Activated CD4-positive, alpha-beta T cell treated with anti-CD3 and anti-CD28 coated beads for 36 hours (primary cell): ENCODE measurements around the gene CNTNAP2. TPM values are rescaled to one million over a fixed set of nuclear protein-coding genes. Genes with fewer than 3 reads are reported as not detected.

Experiments used
- ATAC-seq: fragments of 200-7000 bp; cut with Tn5 transposase; one replicate; pipeline ENCODE4 v1.10.0; 2021; ENCODE audit warnings: mild to moderate bottlenecking, moderate library complexity
- CTCF ChIA-PET: fragments of 350-600 bp; sonication (Branson Sonifier 250); formaldehyde crosslinking; loops from one replicate; lab custom pipeline; 2021; ENCODE audit warnings: antibody characterized with exemption; lab: Charles Lee
- POLR2A ChIA-PET: fragments of 350-600 bp; sonication (Branson Sonifier 250); formaldehyde crosslinking; loops from one replicate; lab custom pipeline; 2021; ENCODE audit warnings: antibody characterized with exemption, inconsistent platforms; lab: Charles Lee
- DNase-seq: peaks from one replicate; pipeline ENCODE4 v3.0.0-alpha.2; 2020
- H3K27ac Mint-ChIP-seq: one replicate; pipeline ENCODE4 v1.8.0; 2021; ENCODE audit warnings: mixed read lengths
- H3K27me3 Mint-ChIP-seq: one replicate; pipeline ENCODE4 v1.8.0; 2021; ENCODE audit warnings: mixed read lengths
- H3K36me3 Mint-ChIP-seq: one replicate; pipeline ENCODE4 v1.8.0; 2021; ENCODE audit warnings: low read depth, mixed read lengths
- H3K4me1 Mint-ChIP-seq: one replicate; pipeline ENCODE4 v1.8.0; 2021; ENCODE audit warnings: mixed read lengths
- H3K4me3 Mint-ChIP-seq: one replicate; pipeline ENCODE4 v1.8.0; 2021; ENCODE audit warnings: mild to moderate bottlenecking, moderate library complexity, mixed read lengths
- H3K9me3 Mint-ChIP-seq: one replicate; pipeline ENCODE4 v1.8.0; 2021; ENCODE audit warnings: low read depth, mixed read lengths
- intact Hi-C, 2 experiments: fragments of 100-400 bp; cut with DNase I in 1 of 2; cut with micrococcal nuclease in 1 of 2; formaldehyde crosslinking; loops; one replicate each; pipeline versions ENCODE4 v1.14.2 to v1.15.1; 2022 to 2024; cut with DNase I, micrococcal nuclease
- total RNA-seq, 2 experiments: library from RNA; stranded (reverse); gene quantifications; one replicate each; pipeline ENCODE4 v1.2.3, GENCODE V29; 2021

The CNTNAP2 gene
- total RNA-seq, 2 experiments from 2014 or later, result not detected

GRCh38 chr7:148433521-148434180 is 2317.1 kb downstream of the CNTNAP2 start:
- Mint-ChIP-seq H3K27me3 (peaks cover 4% of the 10 kb centered on the region), H3K27ac (no peak overlapping the region), H3K4me1 (no peaks in the 10 kb centered on the region), H3K36me3 (no peaks in the 10 kb centered on the region), H3K4me3 (no peak overlapping the region), H3K9me3 (no peaks in the 10 kb centered on the region)
- ChIA-PET CTCF (no interaction called here), POLR2A (no interaction called here)
- no peak for DNase-seq
- no peak for ATAC-seq
- intact Hi-C loops, result no loop called here

- CTCF ChIA-PET, result no interaction called here
- H3K9me3 Mint-ChIP-seq, result no peaks in the 10 kb centered on the region
- intact Hi-C loops, result no loop called here
- POLR2A ChIA-PET, result no interaction called here
- H3K27me3 Mint-ChIP-seq, result no peaks in the 10 kb centered on the region
- no peaks in the 10 kb centered on the region for H3K36me3 Mint-ChIP-seq
- ATAC-seq, result no peak
- H3K27ac Mint-ChIP-seq, result no peak overlapping the region
- no peak for DNase-seq
- H3K4me1 Mint-ChIP-seq, result no peaks in the 10 kb centered on the region
- H3K4me3 Mint-ChIP-seq, result no peak overlapping the region
Measured at GRCh38 chr7:148434181-148434757, 2317.7 kb downstream of the CNTNAP2 start.

GRCh38 chr7:148434887-148435286 is 2318.3 kb downstream of the CNTNAP2 start:
- POLR2A ChIA-PET, result no interaction called here
- no peaks in the 10 kb centered on the region for H3K9me3 Mint-ChIP-seq
- no peak overlapping the region for H3K4me3 Mint-ChIP-seq
- DNase-seq (no peak), ATAC-seq (no peak)
- no peaks in the 10 kb centered on the region for H3K4me1 Mint-ChIP-seq
- intact Hi-C loops, result no loop called here
- H3K36me3 Mint-ChIP-seq, result no peaks in the 10 kb centered on the region
- CTCF ChIA-PET, result no interaction called here
- H3K27ac Mint-ChIP-seq, result no peak overlapping the region
- no peaks in the 10 kb centered on the region for H3K27me3 Mint-ChIP-seq

- Mint-ChIP-seq H3K4me3 (no peak overlapping the region), H3K36me3 (no peaks in the 10 kb centered on the region), H3K9me3 (no peaks in the 10 kb centered on the region), H3K27me3 (no peaks in the 10 kb centered on the region), H3K4me1 (no peaks in the 10 kb centered on the region), H3K27ac (no peak overlapping the region)
- ChIA-PET CTCF (interaction anchor here (1.1 kb wide), 1 partner anchor 9 kb away, joined by 3 read pairs; no protein-coding TSS in a partner anchor), POLR2A (no interaction called here)
- intact Hi-C loops, result no loop called here
- no peak for DNase-seq
- no peak for ATAC-seq
Measured at GRCh38 chr7:148435715-148436114, 2319.1 kb downstream of the CNTNAP2 start.

DNA sequence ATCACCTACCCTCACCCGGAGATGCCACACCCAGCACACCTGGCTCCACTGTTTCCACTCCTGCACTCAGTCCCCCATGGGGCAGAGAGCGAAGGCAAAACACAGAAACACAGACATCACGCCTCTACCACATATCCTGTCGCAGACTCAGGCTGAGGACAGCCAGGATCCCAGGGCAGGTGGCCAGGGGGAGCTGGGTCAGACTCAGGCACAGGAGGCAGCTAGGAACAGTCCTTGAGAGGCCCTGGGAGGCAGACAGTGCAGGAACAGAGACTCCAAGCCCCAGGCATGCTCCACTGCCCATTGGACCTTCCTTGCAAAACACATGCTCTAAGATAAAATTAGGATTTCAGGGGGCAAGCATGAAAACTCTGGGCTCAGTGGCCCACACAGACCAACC is 2319.5 kb downstream of the CNTNAP2 start:
- Mint-ChIP-seq H3K9me3 (no peaks in the 10 kb centered on the region), H3K4me1 (no peaks in the 10 kb centered on the region), H3K36me3 (no peaks in the 10 kb centered on the region), H3K4me3 (no peak overlapping the region), H3K27me3 (no peaks in the 10 kb centered on the region), H3K27ac (no peak overlapping the region)
- ChIA-PET POLR2A (no interaction called here), CTCF (interaction anchor here (1.1 kb wide), 1 partner anchor 9 kb away, joined by 3 read pairs; no protein-coding TSS in a partner anchor)
- intact Hi-C loops, result no loop called here
- no peak for ATAC-seq
- no peak for DNase-seq

- POLR2A ChIA-PET, result no interaction called here
- H3K4me1 Mint-ChIP-seq, result no peaks in the 10 kb centered on the region
- no peak for DNase-seq
- intact Hi-C loops, result no loop called here
- no peak overlapping the region for H3K4me3 Mint-ChIP-seq
- ATAC-seq, result no peak
- H3K27ac Mint-ChIP-seq, result no peak overlapping the region
- CTCF ChIA-PET, result no interaction called here
- H3K27me3 Mint-ChIP-seq, result peaks cover 2% of the 10 kb centered on the region
- H3K9me3 Mint-ChIP-seq, result no peaks in the 10 kb centered on the region
- H3K36me3 Mint-ChIP-seq, result no peaks in the 10 kb centered on the region
Measured at GRCh38 chr7:148436571-148436970, 2320.0 kb downstream of the CNTNAP2 start.

GRCh38 chr7:148437043-148437442 is 2320.4 kb downstream of the CNTNAP2 start:
- H3K27ac Mint-ChIP-seq, result no peak overlapping the region
- intact Hi-C loops, result no loop called here
- no peaks in the 10 kb centered on the region for H3K36me3 Mint-ChIP-seq
- no peaks in the 10 kb centered on the region for H3K4me1 Mint-ChIP-seq
- peaks cover 2% of the 10 kb centered on the region for H3K27me3 Mint-ChIP-seq
- no peak overlapping the region for H3K4me3 Mint-ChIP-seq
- DNase-seq (no peak), ATAC-seq (no peak)
- ChIA-PET POLR2A (no interaction called here), CTCF (no interaction called here)
- no peaks in the 10 kb centered on the region for H3K9me3 Mint-ChIP-seq

DNA sequence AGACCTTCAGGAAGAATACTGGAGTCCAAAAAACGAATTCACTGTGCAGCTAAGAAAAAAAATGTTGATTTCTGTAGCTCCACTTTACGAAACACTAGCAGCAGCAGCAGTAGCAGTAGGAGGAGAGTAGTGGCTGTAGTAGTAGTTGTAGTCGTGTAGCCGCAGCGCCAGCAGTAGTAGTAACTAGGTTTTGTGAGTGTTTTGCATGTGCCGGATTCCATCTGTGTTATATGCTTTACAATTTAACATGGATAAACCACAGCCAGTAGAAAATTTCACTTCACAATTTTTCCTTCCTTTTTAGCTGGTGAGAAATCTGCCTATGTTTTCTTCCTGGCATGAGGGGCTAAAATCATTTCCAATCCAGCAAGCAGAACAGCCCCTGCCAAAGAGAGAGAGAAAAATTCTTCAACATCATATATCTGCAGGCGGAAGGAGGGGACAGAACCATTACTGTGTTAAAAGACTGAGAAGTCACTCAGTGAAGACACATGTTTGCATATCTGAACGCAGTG is 2325.6 kb downstream of the CNTNAP2 start:
- H3K27me3 Mint-ChIP-seq, result peaks cover 2% of the 10 kb centered on the region

GRCh38 chr7:148442933-148443332 is 2326.3 kb downstream of the CNTNAP2 start:
- Mint-ChIP-seq H3K27me3 (peaks cover 2% of the 10 kb centered on the region), H3K4me1 (peaks cover 8% of the 10 kb centered on the region), H3K27ac (no peak overlapping the region), H3K9me3 (no peaks in the 10 kb centered on the region), H3K36me3 (no peaks in the 10 kb centered on the region), H3K4me3 (no peak overlapping the region)
- intact Hi-C loops, result no loop called here
- POLR2A ChIA-PET, result no interaction called here
- CTCF ChIA-PET, result no interaction called here
- ATAC-seq, result no peak
- DNase-seq, result no peak

More for the DNA sequence above, 2325.6 kb downstream of the CNTNAP2 start:
- intact Hi-C loops, result no loop called here
- no peak for DNase-seq
- ChIA-PET CTCF (no interaction called here), POLR2A (no interaction called here)
- ATAC-seq, result no peak
- no peaks in the 10 kb centered on the region for H3K36me3 Mint-ChIP-seq
- H3K4me3 Mint-ChIP-seq, result no peak overlapping the region
- no peak overlapping the region for H3K27ac Mint-ChIP-seq
- no peaks in the 10 kb centered on the region for H3K9me3 Mint-ChIP-seq
- peaks cover 5% of the 10 kb centered on the region for H3K4me1 Mint-ChIP-seq

GRCh38 chr7:148445260-148446044 is 2328.9 kb downstream of the CNTNAP2 start:
- no peak overlapping the region for H3K4me3 Mint-ChIP-seq
- no peak for ATAC-seq
- ChIA-PET CTCF (interaction anchor here (0.8 kb wide), 1 partner anchor 10 kb away, joined by 3 read pairs; no protein-coding TSS in a partner anchor), POLR2A (no interaction called here)
- intact Hi-C loops, result no loop called here
- no peaks in the 10 kb centered on the region for H3K36me3 Mint-ChIP-seq
- H3K27me3 Mint-ChIP-seq, result peaks cover 2% of the 10 kb centered on the region
- H3K4me1 Mint-ChIP-seq, result peaks cover 8% of the 10 kb centered on the region
- H3K27ac Mint-ChIP-seq, result no peak overlapping the region
- DNase-seq, result no peak
- no peaks in the 10 kb centered on the region for H3K9me3 Mint-ChIP-seq

- H3K36me3 Mint-ChIP-seq, result no peaks in the 10 kb centered on the region
- intact Hi-C loops, result no loop called here
Measured at GRCh38 chr7:148447221-148447849, 2330.7 kb downstream of the CNTNAP2 start.

More at GRCh38 chr7:148447221-148447849, 2330.7 kb downstream of the CNTNAP2 start:
- Mint-ChIP-seq H3K9me3 (no peaks in the 10 kb centered on the region), H3K27me3 (no peaks in the 10 kb centered on the region), H3K27ac (no peak overlapping the region), H3K4me1 (peaks cover 8% of the 10 kb centered on the region), H3K4me3 (no peak overlapping the region)
- POLR2A ChIA-PET, result no interaction called here
- CTCF ChIA-PET, result interaction anchor here (0.9 kb wide), 1 partner anchor 19 kb away, joined by 3 read pairs; no protein-coding TSS in a partner anchor
- DNase-seq (no peak), ATAC-seq (peak; percentile 71)
